ENCODE data around the gene AGFG2. TPM values are rescaled to one million over a fixed set of nuclear protein-coding genes. Genes with fewer than 3 reads are reported as not detected.

The AGFG2 gene
- total and polyA plus RNA-seq, 2 of the 13 experiments (the other 11 are each of a cell fraction or from before 2014, with no cell fraction given) = 125 to 132 TPM

DNA sequence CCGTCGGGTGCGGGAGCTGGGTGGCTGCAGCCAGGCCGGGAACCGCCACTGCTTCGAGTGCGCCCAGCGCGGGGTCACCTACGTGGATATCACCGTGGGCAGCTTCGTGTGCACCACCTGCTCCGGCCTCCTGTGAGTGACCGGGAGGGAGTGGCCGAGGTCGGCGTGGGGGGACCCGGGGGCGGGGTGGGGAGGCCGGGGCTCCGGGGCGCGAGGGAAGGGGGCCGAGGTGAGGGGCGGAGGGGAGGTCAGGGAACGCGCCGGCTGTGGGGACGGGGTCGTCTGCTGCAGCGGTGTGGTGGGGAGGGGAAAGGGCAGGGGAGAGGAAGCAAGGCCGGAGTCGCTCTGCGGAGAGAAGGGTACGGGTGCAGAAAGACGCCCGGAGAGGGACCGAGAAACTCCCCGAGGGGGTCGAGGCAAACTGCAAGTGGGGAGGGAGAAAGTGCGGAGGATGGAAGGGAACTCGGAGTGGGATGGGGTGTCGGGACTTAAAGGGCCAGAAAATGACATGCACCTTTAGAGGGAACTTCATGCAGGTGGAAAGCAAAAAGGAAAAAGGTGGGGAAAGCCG lies 518 bp downstream of the AGFG2 start (continued):
- TF ChIP-seq ZNF468 (CRISPR knock-in tag; IDR thresholded peaks at IDR 0.05) = 0 out of 2 replicates have a peak, but pooled peaks have one; percentile 11
- no peak for TF ChIP-seq ZNF510 (CRISPR knock-in tag; IDR thresholded peaks at IDR 0.05; ENCODE audit: low read depth)
- TF ChIP-seq ZNF264 (CRISPR knock-in tag; IDR thresholded peaks at IDR 0.05) = no peak
- TF ChIP-seq YEATS2 (CRISPR knock-in tag; IDR thresholded peaks at IDR 0.05; ENCODE audit: borderline replicate concordance) = no peak
- no peak for TF ChIP-seq ZSCAN29 (CRISPR knock-in tag; conservative IDR thresholded peaks at IDR 0.05)
- 0 out of 2 replicates have a peak, but pooled peaks have one; percentile 3 for TF ChIP-seq ZNF331 (CRISPR knock-in tag; IDR thresholded peaks at IDR 0.05)
- 0 out of 2 replicates have a peak, but pooled peaks have one; percentile 14 for TF ChIP-seq ZBTB20 (CRISPR knock-in tag; IDR thresholded peaks at IDR 0.05; ENCODE audit: borderline replicate concordance, low read depth)
- no peak for TF ChIP-seq CHD2 (IDR thresholded peaks at IDR 0.05; ENCODE audit: low read depth, low read length)
- TF ChIP-seq ZNF329 (CRISPR knock-in tag; IDR thresholded peaks at IDR 0.05; ENCODE audit: low read depth) = no peak
- 0 out of 2 replicates have a peak, but pooled peaks have one; percentile 39 for TF ChIP-seq ZNF782 (CRISPR knock-in tag; IDR thresholded peaks at IDR 0.05; ENCODE audit: borderline replicate concordance)
- TF ChIP-seq, protein P1, sequence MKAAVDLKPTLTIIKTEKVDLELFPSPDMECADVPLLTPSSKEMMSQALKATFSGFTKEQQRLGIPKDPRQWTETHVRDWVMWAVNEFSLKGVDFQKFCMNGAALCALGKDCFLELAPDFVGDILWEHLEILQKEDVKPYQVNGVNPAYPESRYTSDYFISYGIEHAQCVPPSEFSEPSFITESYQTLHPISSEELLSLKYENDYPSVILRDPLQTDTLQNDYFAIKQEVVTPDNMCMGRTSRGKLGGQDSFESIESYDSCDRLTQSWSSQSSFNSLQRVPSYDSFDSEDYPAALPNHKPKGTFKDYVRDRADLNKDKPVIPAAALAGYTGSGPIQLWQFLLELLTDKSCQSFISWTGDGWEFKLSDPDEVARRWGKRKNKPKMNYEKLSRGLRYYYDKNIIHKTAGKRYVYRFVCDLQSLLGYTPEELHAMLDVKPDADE (CRISPR knock-in tag; IDR thresholded peaks at IDR 0.05) = no peak
- TF ChIP-seq, protein P2, sequence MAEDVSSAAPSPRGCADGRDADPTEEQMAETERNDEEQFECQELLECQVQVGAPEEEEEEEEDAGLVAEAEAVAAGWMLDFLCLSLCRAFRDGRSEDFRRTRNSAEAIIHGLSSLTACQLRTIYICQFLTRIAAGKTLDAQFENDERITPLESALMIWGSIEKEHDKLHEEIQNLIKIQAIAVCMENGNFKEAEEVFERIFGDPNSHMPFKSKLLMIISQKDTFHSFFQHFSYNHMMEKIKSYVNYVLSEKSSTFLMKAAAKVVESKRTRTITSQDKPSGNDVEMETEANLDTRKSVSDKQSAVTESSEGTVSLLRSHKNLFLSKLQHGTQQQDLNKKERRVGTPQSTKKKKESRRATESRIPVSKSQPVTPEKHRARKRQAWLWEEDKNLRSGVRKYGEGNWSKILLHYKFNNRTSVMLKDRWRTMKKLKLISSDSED (CRISPR knock-in tag; IDR thresholded peaks at IDR 0.05) = no peak
- TF ChIP-seq, protein P3, sequence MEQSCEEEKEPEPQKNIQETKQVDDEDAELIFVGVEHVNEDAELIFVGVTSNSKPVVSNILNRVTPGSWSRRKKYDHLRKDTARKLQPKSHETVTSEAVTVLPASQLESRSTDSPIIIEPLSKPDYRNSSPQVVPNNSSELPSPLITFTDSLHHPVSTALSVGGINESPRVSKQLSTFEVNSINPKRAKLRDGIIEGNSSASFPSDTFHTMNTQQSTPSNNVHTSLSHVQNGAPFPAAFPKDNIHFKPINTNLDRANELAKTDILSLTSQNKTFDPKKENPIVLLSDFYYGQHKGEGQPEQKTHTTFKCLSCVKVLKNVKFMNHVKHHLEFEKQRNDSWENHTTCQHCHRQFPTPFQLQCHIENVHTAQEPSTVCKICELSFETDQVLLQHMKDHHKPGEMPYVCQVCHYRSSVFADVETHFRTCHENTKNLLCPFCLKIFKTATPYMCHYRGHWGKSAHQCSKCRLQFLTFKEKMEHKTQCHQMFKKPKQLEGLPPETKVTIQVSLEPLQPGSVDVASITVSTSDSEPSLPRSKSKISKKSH (CRISPR knock-in tag; IDR thresholded peaks at IDR 0.05; ENCODE audit: borderline replicate concordance) = no peak; the same call in 1 of the 2 replicates
- no peak for TF ChIP-seq PPARG (CRISPR knock-in tag; conservative IDR thresholded peaks at IDR 0.05)
- TF ChIP-seq CCAR2 (optimal IDR thresholded peaks at IDR 0.05; ENCODE audit: low read depth, low read length) = no peak
- TF ChIP-seq RFX3 (CRISPR knock-in tag; IDR thresholded peaks at IDR 0.05) = no peak
- TF ChIP-seq, protein P4, sequence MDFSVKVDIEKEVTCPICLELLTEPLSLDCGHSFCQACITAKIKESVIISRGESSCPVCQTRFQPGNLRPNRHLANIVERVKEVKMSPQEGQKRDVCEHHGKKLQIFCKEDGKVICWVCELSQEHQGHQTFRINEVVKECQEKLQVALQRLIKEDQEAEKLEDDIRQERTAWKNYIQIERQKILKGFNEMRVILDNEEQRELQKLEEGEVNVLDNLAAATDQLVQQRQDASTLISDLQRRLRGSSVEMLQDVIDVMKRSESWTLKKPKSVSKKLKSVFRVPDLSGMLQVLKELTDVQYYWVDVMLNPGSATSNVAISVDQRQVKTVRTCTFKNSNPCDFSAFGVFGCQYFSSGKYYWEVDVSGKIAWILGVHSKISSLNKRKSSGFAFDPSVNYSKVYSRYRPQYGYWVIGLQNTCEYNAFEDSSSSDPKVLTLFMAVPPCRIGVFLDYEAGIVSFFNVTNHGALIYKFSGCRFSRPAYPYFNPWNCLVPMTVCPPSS (IDR thresholded peaks at IDR 0.05) = no peak
- TF ChIP-seq, protein P5, sequence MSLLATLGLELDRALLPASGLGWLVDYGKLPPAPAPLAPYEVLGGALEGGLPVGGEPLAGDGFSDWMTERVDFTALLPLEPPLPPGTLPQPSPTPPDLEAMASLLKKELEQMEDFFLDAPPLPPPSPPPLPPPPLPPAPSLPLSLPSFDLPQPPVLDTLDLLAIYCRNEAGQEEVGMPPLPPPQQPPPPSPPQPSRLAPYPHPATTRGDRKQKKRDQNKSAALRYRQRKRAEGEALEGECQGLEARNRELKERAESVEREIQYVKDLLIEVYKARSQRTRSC (CRISPR knock-in tag; IDR thresholded peaks at IDR 0.05; ENCODE audit: low read depth) = 0 out of 2 replicates have a peak, but pooled peaks have one; percentile 16
- TF ChIP-seq MAFK (conservative IDR thresholded peaks at IDR 0.05 in 1 of 2, IDR thresholded peaks at IDR 0.05 in 1 of 2; ENCODE audit: low read length in 2 of 2) = no peak
- TF ChIP-seq MED8 (CRISPR knock-in tag; IDR thresholded peaks at IDR 0.05; ENCODE audit: insufficient replicate concordance) = no peak
- TF ChIP-seq, protein P6, sequence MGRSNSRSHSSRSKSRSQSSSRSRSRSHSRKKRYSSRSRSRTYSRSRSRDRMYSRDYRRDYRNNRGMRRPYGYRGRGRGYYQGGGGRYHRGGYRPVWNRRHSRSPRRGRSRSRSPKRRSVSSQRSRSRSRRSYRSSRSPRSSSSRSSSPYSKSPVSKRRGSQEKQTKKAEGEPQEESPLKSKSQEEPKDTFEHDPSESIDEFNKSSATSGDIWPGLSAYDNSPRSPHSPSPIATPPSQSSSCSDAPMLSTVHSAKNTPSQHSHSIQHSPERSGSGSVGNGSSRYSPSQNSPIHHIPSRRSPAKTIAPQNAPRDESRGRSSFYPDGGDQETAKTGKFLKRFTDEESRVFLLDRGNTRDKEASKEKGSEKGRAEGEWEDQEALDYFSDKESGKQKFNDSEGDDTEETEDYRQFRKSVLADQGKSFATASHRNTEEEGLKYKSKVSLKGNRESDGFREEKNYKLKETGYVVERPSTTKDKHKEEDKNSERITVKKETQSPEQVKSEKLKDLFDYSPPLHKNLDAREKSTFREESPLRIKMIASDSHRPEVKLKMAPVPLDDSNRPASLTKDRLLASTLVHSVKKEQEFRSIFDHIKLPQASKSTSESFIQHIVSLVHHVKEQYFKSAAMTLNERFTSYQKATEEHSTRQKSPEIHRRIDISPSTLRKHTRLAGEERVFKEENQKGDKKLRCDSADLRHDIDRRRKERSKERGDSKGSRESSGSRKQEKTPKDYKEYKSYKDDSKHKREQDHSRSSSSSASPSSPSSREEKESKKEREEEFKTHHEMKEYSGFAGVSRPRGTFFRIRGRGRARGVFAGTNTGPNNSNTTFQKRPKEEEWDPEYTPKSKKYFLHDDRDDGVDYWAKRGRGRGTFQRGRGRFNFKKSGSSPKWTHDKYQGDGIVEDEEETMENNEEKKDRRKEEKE (IDR thresholded peaks at IDR 0.05) = no peak
